Measurements from ENCODE around the gene TOP3A.

The TOP3A gene

GRCh38 chr17:18253187-18253884, 61.5 kb downstream of the TOP3A start:
- DNase-seq (ENCODE audit: low read depth): no peak

GRCh38 chr17:18252160-18252559, 62.6 kb downstream of the TOP3A start:
- DNase-seq (ENCODE audit: low read depth): no peak

GRCh38 chr17:18251204-18251603, 63.6 kb downstream of the TOP3A start:
- no peak for DNase-seq (ENCODE audit: low read depth)

- DNase-seq (ENCODE audit: low read depth): no peak
These were observed 64.1 kb downstream of the TOP3A start for GRCh38 chr17:18250708-18251107.

GRCh38 chr17:18250259-18250658, 64.5 kb downstream of the TOP3A start:
- no peak for DNase-seq (ENCODE audit: low read depth)

- DNase-seq (ENCODE audit: low read depth): no peak
These were observed 66.0 kb downstream of the TOP3A start for GRCh38 chr17:18248811-18249210.

GRCh38 chr17:18248300-18248731, 66.5 kb downstream of the TOP3A start:
- peak; percentile 53 for DNase-seq (ENCODE audit: low read depth)

GRCh38 chr17:18247613-18248001, 67.2 kb downstream of the TOP3A start:
- no peak for DNase-seq (ENCODE audit: low read depth)

- no peak for DNase-seq (ENCODE audit: low read depth)
These were observed 67.7 kb downstream of the TOP3A start for GRCh38 chr17:18246880-18247612.

GRCh38 chr17:18246109-18246725, 68.6 kb downstream of the TOP3A start:
- no peak for DNase-seq (ENCODE audit: low read depth)

GRCh38 chr17:18245038-18245776, 69.6 kb downstream of the TOP3A start:
- no peak for DNase-seq (ENCODE audit: low read depth)

GRCh38 chr17:18241229-18241871, 73.4 kb downstream of the TOP3A start:
- no peak for DNase-seq (ENCODE audit: low read depth)

GRCh38 chr17:18240449-18240848, 74.3 kb downstream of the TOP3A start:
- DNase-seq (ENCODE audit: low read depth): no peak

- DNase-seq (ENCODE audit: low read depth): no peak
These were observed 76.5 kb downstream of the TOP3A start for GRCh38 chr17:18238299-18238698.

- no peak for DNase-seq (ENCODE audit: low read depth)
These were observed 77.3 kb downstream of the TOP3A start for GRCh38 chr17:18237461-18237860.

- DNase-seq (ENCODE audit: low read depth): no peak
These were observed 78.3 kb downstream of the TOP3A start for GRCh38 chr17:18236494-18236893.

GRCh38 chr17:18235743-18236256, 79.0 kb downstream of the TOP3A start:
- no peak for DNase-seq (ENCODE audit: low read depth)

- no peak for DNase-seq (ENCODE audit: low read depth)
These were observed 79.9 kb downstream of the TOP3A start for GRCh38 chr17:18234853-18235380.

- no peak for DNase-seq (ENCODE audit: low read depth)
These were observed 80.8 kb downstream of the TOP3A start for GRCh38 chr17:18233803-18234518.

GRCh38 chr17:18231164-18231563, 83.6 kb downstream of the TOP3A start:
- DNase-seq (ENCODE audit: low read depth): no peak

Data from stimulated activated CD4-positive, alpha-beta T cell treated with anti-CD3 and anti-CD28 coated beads, Interleukin-2, amount 100 ng/mL, for 4 hours (primary cell).